ENCODE results near the gene MVB12A.

- peak; percentile 70 to 87 (median 74) for TF ChIP-seq CTCF (IDR thresholded peaks at IDR 0.05)
- TF ChIP-seq POLR2A (IDR thresholded peaks at IDR 0.05): no peak
- no peak for TF ChIP-seq POLR2AphosphoS5 (IDR thresholded peaks at IDR 0.05)
Measured at GRCh38 chr19:17385878-17386611, 33.8 kb upstream of the MVB12A start.
